Pancreas (tissue), 10 donors: ENCODE data around the gene RBM6. TPM values are rescaled to one million over a fixed set of nuclear protein-coding genes. Genes with fewer than 3 reads are reported as not detected.
A peak's percentile ranks its signal among the peaks of the same experiment; 100 is the strongest.
"Not testable (repeated sequence)": the region's sequence is repeated elsewhere in the genome, so short reads cannot be mapped to it uniquely, and the experiment has no call there.

ENCODE experiments used
- ATAC-seq, 4 donors: fragments of 200-7000 bp; cut with Tn5 transposase; one replicate each; pipeline versions ENCODE4 v1.8.0 to v1.9.1; 2020; ENCODE audit warnings: mild to moderate bottlenecking in 4 of 4, moderate library complexity in 4 of 4
- DNase-seq, 6 donors: peaks; one replicate each; pipeline ENCODE4 v3.0.0-alpha.2; 2020
- FAIRE-seq: peaks from 2 replicates; lab custom pipeline; 2012; peaks lifted over from hg19 to GRCh38; lab: Jason Lieb, UNC
- H3K27ac ChIP-seq, 4 donors: fragments of 200-600 bp; sonication (generic); 1 replicate in 3 of 4; 2 replicates in 1 of 4; pipeline versions ENCODE4 v1.5.0 to v1.8.0; 2020
- H3K27me3 ChIP-seq, 4 donors: fragments of 200-600 bp; one replicate each; pipeline ENCODE4 v1.8.0; 2021
- H3K36me3 ChIP-seq, 3 donors: fragments of 200-600 bp; sonication (generic) in 1 of 3; one replicate each; pipeline versions ENCODE4 v1.5.0 to v1.8.0; 2020 to 2021
- H3K4me1 ChIP-seq, 3 donors: fragments of 200-600 bp; one replicate each; pipeline ENCODE4 v1.8.0; 2021
- H3K4me3 ChIP-seq, 4 donors: fragments of 200-600 bp; sonication (generic) in 2 of 4; one replicate each; pipeline versions ENCODE4 v1.5.0 to v1.8.0; 2020 to 2021
- H3K9me3 ChIP-seq, 4 donors: fragments of 200-600 bp; one replicate each; pipeline ENCODE4 v1.8.0; 2021
- WGBS, 2 donors: extraction: QIAGEN DNeasy Blood & Tissue Kit; methylation state at CpG; one replicate each; pipeline ENCODE4 v1.1.7; 2013; 5-methylcytosine and 5-hydroxymethylcytosine counted together
- intact Hi-C, 3 donors: fragments of 100-400 bp; cut with DNase I; formaldehyde crosslinking; loops; one replicate each; pipeline versions ENCODE4 v1.11.1 to v1.14.2; 2022
- polyA plus RNA-seq, 2 donors: library from polyadenylated mRNA; stranded (reverse); fragments of 200-250 nt; gene quantifications; one replicate each; pipeline ENCODE4 v1.2.3, GENCODE V29; 2013
- total RNA-seq, 6 donors: library from RNA; stranded (reverse); fragmentation: NEBNext Ultra II Directional in 4 of 6; extraction: Animal tissue kit (Norgen Biotek cat#: 25700) in 4 of 6; gene quantifications; one replicate each; pipeline versions ENCODE4 v1.2.1 to v1.2.4, GENCODE V29; 2021 to 2023
- TF ChIP-seq, protein P1 (sequence below), 4 donors: fragments of 200-600 bp; sonication (generic) in 3 of 4; IDR thresholded peaks; one replicate each; pipeline versions ENCODE4 v1.5.0 to v1.8.0; 2021; ENCODE audit warnings: antibody characterized with exemption in 4 of 4
- donor health status: healthy with polysubstance abuse.
- donor health status: DM: no; HTN: no; CAD: no; lungs with moderate emphysema.
- donor health status: DM: no; HTN: no; CAD: no.
- donor health status: control.
- donor health status: control.
- donor health status: Bipolar disorder and iron deficiency.
- donor health status: DM: yes; HTN: yes; CAD: no.
- donor health status: DM: no; HTN: no; CAD: no.
- donor health status: DM: no; HTN: no; CAD: no.
- donor health status: DM: yes; HTN: yes; CAD: no.

RBM6 gene
- total and polyA plus RNA-seq, 8 donors: 24.9 to 249 (median 43.9) TPM

DNA sequence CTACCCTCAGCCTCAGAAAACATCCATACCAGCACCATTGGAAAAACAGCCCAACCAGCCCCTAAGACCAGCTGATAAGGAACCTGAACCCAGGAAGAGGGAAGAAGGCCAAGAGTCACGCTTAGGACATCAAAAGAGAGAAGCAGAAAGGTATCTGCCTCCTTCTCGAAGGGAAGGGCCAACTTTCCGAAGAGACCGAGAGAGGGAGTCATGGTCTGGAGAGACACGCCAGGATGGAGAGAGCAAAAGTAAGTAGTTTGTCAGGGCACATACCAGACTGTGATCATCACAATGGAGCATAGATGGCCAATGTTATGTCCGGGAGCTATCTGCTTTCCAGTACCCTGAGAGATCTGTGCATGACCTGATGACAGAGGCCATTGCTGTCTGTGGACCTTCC is 117.8 kb downstream of the RBM6 start:
- intact Hi-C loops: no loop called here
- no peaks in the 10 kb centered on the region for H3K9me3 ChIP-seq
- no peaks in the 10 kb centered on the region for H3K27me3 ChIP-seq
- TF ChIP-seq, protein P1, sequence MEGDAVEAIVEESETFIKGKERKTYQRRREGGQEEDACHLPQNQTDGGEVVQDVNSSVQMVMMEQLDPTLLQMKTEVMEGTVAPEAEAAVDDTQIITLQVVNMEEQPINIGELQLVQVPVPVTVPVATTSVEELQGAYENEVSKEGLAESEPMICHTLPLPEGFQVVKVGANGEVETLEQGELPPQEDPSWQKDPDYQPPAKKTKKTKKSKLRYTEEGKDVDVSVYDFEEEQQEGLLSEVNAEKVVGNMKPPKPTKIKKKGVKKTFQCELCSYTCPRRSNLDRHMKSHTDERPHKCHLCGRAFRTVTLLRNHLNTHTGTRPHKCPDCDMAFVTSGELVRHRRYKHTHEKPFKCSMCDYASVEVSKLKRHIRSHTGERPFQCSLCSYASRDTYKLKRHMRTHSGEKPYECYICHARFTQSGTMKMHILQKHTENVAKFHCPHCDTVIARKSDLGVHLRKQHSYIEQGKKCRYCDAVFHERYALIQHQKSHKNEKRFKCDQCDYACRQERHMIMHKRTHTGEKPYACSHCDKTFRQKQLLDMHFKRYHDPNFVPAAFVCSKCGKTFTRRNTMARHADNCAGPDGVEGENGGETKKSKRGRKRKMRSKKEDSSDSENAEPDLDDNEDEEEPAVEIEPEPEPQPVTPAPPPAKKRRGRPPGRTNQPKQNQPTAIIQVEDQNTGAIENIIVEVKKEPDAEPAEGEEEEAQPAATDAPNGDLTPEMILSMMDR (IDR thresholded peaks at IDR 0.05): no peak
- ATAC-seq (no peak), FAIRE-seq (no peak), DNase-seq (no peak)
- H3K4me1 ChIP-seq: no peaks in the 10 kb centered on the region
- WGBS, 2 donors: 94 to 97% methylated on average over 6 of the region's 6 CpGs
- no peak overlapping the region for H3K4me3 ChIP-seq
- H3K36me3 ChIP-seq: peaks cover 3 to 44% (median 19%) of the 10 kb centered on the region in 3 donors
- H3K27ac ChIP-seq: no peak overlapping the region

DNA sequence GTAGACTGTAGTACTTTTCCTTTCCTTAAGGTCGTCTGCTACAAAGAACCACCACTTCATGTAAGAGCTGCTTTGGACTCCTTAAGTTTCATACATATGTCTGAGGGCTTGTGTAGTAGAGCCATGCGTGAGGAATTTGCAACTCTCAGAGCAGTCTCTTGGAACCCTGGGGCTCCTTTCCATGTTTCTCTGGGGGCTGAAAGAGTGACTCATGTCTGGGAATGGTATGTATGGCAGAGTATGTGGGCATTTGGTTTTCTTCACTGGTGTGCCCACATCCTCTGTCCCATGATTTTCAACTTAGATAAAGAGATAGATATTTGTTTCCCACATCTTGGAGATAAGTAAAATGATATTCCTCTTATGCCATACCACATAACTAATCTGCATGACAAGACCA is 128.2 kb downstream of the RBM6 start:
- peaks cover 9 to 87% (median 42%) of the 10 kb centered on the region in 3 donors for H3K36me3 ChIP-seq
- FAIRE-seq (no peak), DNase-seq (no peak), ATAC-seq (no peak)
- 88 to 91% methylated on average over 2 of the region's 2 CpGs for WGBS, 2 donors
- no peaks in the 10 kb centered on the region for H3K9me3 ChIP-seq
- intact Hi-C loops: no loop called here
- no peaks in the 10 kb centered on the region for H3K4me1 ChIP-seq
- no peak overlapping the region for H3K4me3 ChIP-seq
- no peak overlapping the region for H3K27ac ChIP-seq
- no peaks in the 10 kb centered on the region for H3K27me3 ChIP-seq
- TF ChIP-seq, protein P1 (IDR thresholded peaks at IDR 0.05): no peak

GRCh38 chr3:50078091-50078490 is 138.1 kb downstream of the RBM6 start:
- no peak for ATAC-seq
- 96 to 100% methylated on average over 1 of the region's 1 CpG for WGBS, 2 donors
- TF ChIP-seq, protein P1 (IDR thresholded peaks at IDR 0.05): no peak
- H3K4me3 ChIP-seq: no peak overlapping the region
- H3K27ac ChIP-seq: no peak overlapping the region
- no peaks in the 10 kb centered on the region for H3K27me3 ChIP-seq
- H3K4me1 ChIP-seq: no peaks in the 10 kb centered on the region
- intact Hi-C loops: no loop called here
- DNase-seq: no peak
- H3K36me3 ChIP-seq: peaks cover 0 to 43% (median 3%) of the 10 kb centered on the region in 3 donors
- no peaks in the 10 kb centered on the region for H3K9me3 ChIP-seq
- FAIRE-seq: no peak

GRCh38 chr3:50078622-50079021 is 138.7 kb downstream of the RBM6 start:
- FAIRE-seq: no peak
- intact Hi-C loops: no loop called here

GRCh38 chr3:50084951-50085350 is 145.0 kb downstream of the RBM6 start:
- H3K27ac ChIP-seq, H3K27me3 ChIP-seq, FAIRE-seq, H3K4me3 ChIP-seq, H3K4me1 ChIP-seq, ATAC-seq, intact Hi-C loops, DNase-seq, H3K36me3 ChIP-seq, H3K9me3 ChIP-seq: not testable (repeated sequence)
- 96 to 99% methylated on average over 11 to 22 of the region's 33 CpGs for WGBS, 2 donors

More at GRCh38 chr3:50078622-50079021, 138.7 kb downstream of the RBM6 start:
- Histone ChIP-seq H3K27ac (no peak overlapping the region), H3K4me3 (no peak overlapping the region), H3K4me1 (no peaks in the 10 kb centered on the region), H3K9me3 (no peaks in the 10 kb centered on the region), H3K27me3 (no peaks in the 10 kb centered on the region), H3K36me3 (peaks cover 0 to 38% (median 3%) of the 10 kb centered on the region in 3 donors)
- TF ChIP-seq, protein P1 (IDR thresholded peaks at IDR 0.05): no peak
- DNase-seq (no peak), ATAC-seq (peak in 1 of 4 donors; percentile 17)
- 46 to 47% methylated on average over 1 of the region's 1 CpG for WGBS, 2 donors
